ENCODE measurements around the gene NLRP13. TPM values are rescaled to one million over a fixed set of nuclear protein-coding genes. Genes with fewer than 3 reads are reported as not detected.
"Not testable (repeated sequence)": the region's sequence is repeated elsewhere in the genome, so short reads cannot be mapped to it uniquely, and the experiment has no call there.

NLRP13 gene
- total RNA-seq, 4 donors from 2014 or later, result not detected

GRCh38 chr19:55958356-55958755, 26.2 kb upstream of the NLRP13 start:
- ATAC-seq, result no peak
- 70 to 80% methylated on average over 1 to 2 of the region's 4 CpGs for WGBS, 2 donors (ENCODE audit: low coverage in 1 of 2)
- H3K36me3 ChIP-seq, result no peaks in the 10 kb centered on the region
- H3K27me3 ChIP-seq, result peaks cover 6% of the 10 kb centered on the region
- H3K4me3 ChIP-seq, result no peak overlapping the region
- TF ChIP-seq, protein P1, sequence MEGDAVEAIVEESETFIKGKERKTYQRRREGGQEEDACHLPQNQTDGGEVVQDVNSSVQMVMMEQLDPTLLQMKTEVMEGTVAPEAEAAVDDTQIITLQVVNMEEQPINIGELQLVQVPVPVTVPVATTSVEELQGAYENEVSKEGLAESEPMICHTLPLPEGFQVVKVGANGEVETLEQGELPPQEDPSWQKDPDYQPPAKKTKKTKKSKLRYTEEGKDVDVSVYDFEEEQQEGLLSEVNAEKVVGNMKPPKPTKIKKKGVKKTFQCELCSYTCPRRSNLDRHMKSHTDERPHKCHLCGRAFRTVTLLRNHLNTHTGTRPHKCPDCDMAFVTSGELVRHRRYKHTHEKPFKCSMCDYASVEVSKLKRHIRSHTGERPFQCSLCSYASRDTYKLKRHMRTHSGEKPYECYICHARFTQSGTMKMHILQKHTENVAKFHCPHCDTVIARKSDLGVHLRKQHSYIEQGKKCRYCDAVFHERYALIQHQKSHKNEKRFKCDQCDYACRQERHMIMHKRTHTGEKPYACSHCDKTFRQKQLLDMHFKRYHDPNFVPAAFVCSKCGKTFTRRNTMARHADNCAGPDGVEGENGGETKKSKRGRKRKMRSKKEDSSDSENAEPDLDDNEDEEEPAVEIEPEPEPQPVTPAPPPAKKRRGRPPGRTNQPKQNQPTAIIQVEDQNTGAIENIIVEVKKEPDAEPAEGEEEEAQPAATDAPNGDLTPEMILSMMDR (IDR thresholded peaks at IDR 0.05), result no peak
- TF ChIP-seq POLR2AphosphoS5 (IDR thresholded peaks at IDR 0.05) (no peak), POLR2A (IDR thresholded peaks at IDR 0.05) (no peak), EP300 (IDR thresholded peaks at IDR 0.05) (no peak)
- H3K9me3 ChIP-seq, result peaks cover 0 to 3% (median 0%) of the 10 kb centered on the region in 3 donors
- no peaks in the 10 kb centered on the region for H3K4me1 ChIP-seq
- no peak overlapping the region for H3K27ac ChIP-seq

DNA sequence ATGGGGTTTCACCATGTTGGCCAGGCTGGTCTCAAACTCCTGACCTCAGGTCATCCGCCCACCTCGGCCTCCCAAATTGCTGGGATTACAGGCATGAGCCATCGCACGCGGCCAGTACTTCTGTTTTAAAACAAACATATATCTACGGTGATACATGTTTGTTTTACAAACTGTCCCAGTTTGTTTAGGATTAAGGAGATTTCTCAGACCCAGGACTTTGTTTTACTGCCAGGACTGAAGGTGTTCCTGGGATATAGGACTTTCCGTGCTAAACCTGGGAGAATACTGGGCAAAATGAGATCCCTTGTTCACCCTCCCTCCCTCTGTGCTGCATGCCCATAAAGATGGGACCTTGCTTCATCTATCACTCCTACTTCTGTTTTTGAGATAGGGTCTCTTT, 24.3 kb upstream of the NLRP13 start:
- Histone ChIP-seq H3K36me3 (no peaks in the 10 kb centered on the region), H3K27ac (no peak overlapping the region), H3K27me3 (peaks cover 6% of the 10 kb centered on the region), H3K4me3 (no peak overlapping the region), H3K4me1 (no peaks in the 10 kb centered on the region), H3K9me3 (no peaks in the 10 kb centered on the region)
- TF ChIP-seq EP300 (IDR thresholded peaks at IDR 0.05) (no peak), POLR2A (IDR thresholded peaks at IDR 0.05) (no peak), POLR2AphosphoS5 (IDR thresholded peaks at IDR 0.05) (no peak)
- TF ChIP-seq, protein P1 (IDR thresholded peaks at IDR 0.05), result no peak
- 88 to 100% methylated on average over 2 to 7 of the region's 7 CpGs for WGBS, 2 donors (ENCODE audit: low coverage in 1 of 2)
- ATAC-seq, result no peak

DNA sequence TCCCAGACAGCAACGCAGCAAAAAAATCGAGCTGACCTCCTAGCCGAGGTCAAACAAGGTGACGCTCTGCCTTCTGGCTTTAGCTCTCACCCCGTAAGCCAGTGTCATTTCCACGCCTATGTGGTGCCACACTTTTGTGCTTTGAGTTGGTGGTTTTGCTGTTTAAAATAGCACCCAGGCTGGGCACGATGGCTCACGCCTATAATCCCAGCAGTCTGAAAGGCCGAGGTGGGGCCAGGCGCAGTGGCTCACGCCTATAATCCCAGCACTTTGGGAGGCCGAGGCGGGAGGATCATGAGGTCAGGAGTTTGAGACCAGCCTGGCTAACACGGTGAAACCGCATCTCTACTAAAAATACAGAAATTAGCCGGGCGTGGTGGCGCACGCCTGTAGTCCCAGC, 18.4 kb upstream of the NLRP13 start:
- H3K36me3 ChIP-seq, ATAC-seq, H3K4me3 ChIP-seq, H3K9me3 ChIP-seq, H3K4me1 ChIP-seq, H3K27ac ChIP-seq: not testable (repeated sequence)
- peaks cover 15% of the 10 kb centered on the region for H3K27me3 ChIP-seq
- 81 to 92% methylated on average over 8 to 15 of the region's 19 CpGs for WGBS, 2 donors (ENCODE audit: low coverage in 1 of 2)

DNA sequence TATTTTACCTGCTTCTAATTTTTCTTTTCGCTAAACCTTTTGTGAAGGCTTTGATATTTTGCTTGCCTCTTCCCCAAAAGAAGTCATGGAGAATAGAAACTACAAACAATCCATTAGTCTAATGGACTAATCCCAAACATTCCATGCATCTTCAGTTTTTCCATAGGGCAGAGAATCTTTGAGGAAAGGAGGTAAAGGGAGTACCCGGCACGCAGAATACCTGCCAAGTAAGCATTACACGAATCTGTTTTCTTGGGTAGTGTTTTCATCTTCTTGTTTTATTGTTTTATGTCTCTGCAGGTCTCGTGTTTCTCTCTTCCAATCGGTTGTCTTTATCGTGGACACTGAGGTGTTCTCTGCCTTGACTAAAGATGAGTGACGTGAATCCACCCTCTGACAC, 15.4 kb upstream of the NLRP13 start, which contains the start of gene NLRP8:
NLRP8 (plus strand) TSS at position 301 of the 400 bp plus-strand sequence.
- TF ChIP-seq EP300 (IDR thresholded peaks at IDR 0.05), result no peak
- no peak for TF ChIP-seq POLR2AphosphoS5 (IDR thresholded peaks at IDR 0.05)
- no peak for TF ChIP-seq POLR2A (IDR thresholded peaks at IDR 0.05)
- TF ChIP-seq, protein P1 (IDR thresholded peaks at IDR 0.05), result no peak
- H3K4me3 ChIP-seq, result no peak within 1 kb of the TSS
- ATAC-seq, result no peak
- H3K4me1 ChIP-seq, result no peaks in the 10 kb centered on the region
- H3K36me3 ChIP-seq, result no peaks in the 10 kb centered on the region
- no peak within 1 kb of the TSS for H3K27ac ChIP-seq
- H3K9me3 ChIP-seq, result no peaks in the 10 kb centered on the region
- H3K27me3 ChIP-seq, result peaks cover 15% of the 10 kb centered on the region
- WGBS, 2 donors (ENCODE audit: low coverage in 1 of 2), result 74% methylated on average over 8 of the region's 8 CpGs; no CpG with 5 or more reads in 1 of the 2 donors

DNA sequence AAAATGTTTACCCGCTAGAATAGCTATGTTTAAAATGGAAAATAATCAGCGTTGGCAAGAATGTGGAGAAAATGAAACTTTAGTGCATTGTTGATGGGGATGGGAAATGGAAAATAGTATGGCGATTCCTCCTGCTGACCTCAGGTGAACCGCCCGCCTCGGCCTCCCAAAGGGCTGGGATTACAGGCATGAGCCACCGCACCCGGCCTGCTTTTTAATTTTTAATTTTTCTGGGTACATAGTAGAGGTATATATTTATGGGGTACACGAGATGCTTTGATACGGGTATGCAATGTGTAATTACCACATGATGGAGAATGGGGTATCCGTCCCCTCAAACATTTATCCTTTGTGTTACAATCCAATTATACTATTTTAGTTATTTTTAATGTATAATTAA, 8.2 kb upstream of the NLRP13 start:
- no peak overlapping the region for H3K27ac ChIP-seq
- H3K27me3 ChIP-seq, result no peaks in the 10 kb centered on the region
- H3K4me1 ChIP-seq, result no peaks in the 10 kb centered on the region
- ATAC-seq, result no peak
- no peaks in the 10 kb centered on the region for H3K36me3 ChIP-seq
- TF ChIP-seq POLR2AphosphoS5 (IDR thresholded peaks at IDR 0.05), result no peak
- TF ChIP-seq, protein P1 (IDR thresholded peaks at IDR 0.05), result no peak
- peaks cover 0 to 7% (median 0%) of the 10 kb centered on the region in 3 donors for H3K9me3 ChIP-seq
- H3K4me3 ChIP-seq, result no peak overlapping the region
- WGBS, 2 donors (ENCODE audit: low coverage in 1 of 2), result 89 to 90% methylated on average over 10 to 11 of the region's 11 CpGs

Data from gastroesophageal sphincter (tissue), 4 donors.